Measurements from ENCODE around the gene DAD1.

- TF ChIP-seq CTCF (IDR thresholded peaks at IDR 0.05) (no peak), POLR2A (IDR thresholded peaks at IDR 0.05) (no peak)
Observed at GRCh38 chr14:22523283-22523682, 65.7 kb downstream of the DAD1 start.
